H9 (cell line): Measurements from ENCODE around the gene IGF2R. TPM values are rescaled to one million over a fixed set of nuclear protein-coding genes. Genes with fewer than 3 reads are reported as not detected.

Source experiments
- DNase-seq: peaks from one replicate; pipeline ENCODE4 v3.0.0-alpha.2; 2017
- H2AFZ ChIP-seq: one replicate; pipeline ENCODE4 v1.6.1; 2013; ENCODE audit warnings: mild to moderate bottlenecking, low read length, control low read depth, moderate library complexity
- H2AK5ac ChIP-seq: 2 replicates; pipeline ENCODE4 v1.6.1; 2013; ENCODE audit warnings: low read length, control low read depth, mixed read lengths; ENCODE audit not compliant: insufficient read length
- H2BK120ac ChIP-seq: one replicate; pipeline ENCODE4 v1.6.1; 2013; ENCODE audit warnings: low read depth, mild to moderate bottlenecking, low read length, control low read depth, inconsistent platforms; ENCODE audit not compliant: poor library complexity, severe bottlenecking
- H2BK12ac ChIP-seq: 2 replicates; pipeline ENCODE4 v1.6.1; 2013; ENCODE audit warnings: low read length, control low read depth, mixed read lengths, low read depth; ENCODE audit not compliant: insufficient read length
- H2BK15ac ChIP-seq: 2 replicates; pipeline ENCODE4 v1.6.1; 2013; ENCODE audit warnings: low read depth, low read length, control low read depth
- H2BK20ac ChIP-seq: one replicate; pipeline ENCODE4 v1.6.1; 2013; ENCODE audit warnings: low read depth, mild to moderate bottlenecking, low read length, control low read depth, inconsistent platforms; ENCODE audit not compliant: poor library complexity, severe bottlenecking
- H2BK5ac ChIP-seq: 2 replicates; pipeline ENCODE4 v1.6.1; 2013; ENCODE audit warnings: low read length, control low read depth, mixed read lengths; ENCODE audit not compliant: insufficient read length
- H3K14ac ChIP-seq: 2 replicates; pipeline ENCODE4 v1.6.1; 2013; ENCODE audit warnings: low read length, control low read depth; ENCODE audit not compliant: insufficient read depth
- H3K18ac ChIP-seq: 2 replicates; pipeline ENCODE4 v1.6.1; 2013; ENCODE audit warnings: low read depth, mild to moderate bottlenecking, mixed read lengths, low read length, control low read depth; ENCODE audit not compliant: insufficient read length
- H3K23ac ChIP-seq: 2 replicates; pipeline ENCODE4 v1.6.1; 2013; ENCODE audit warnings: low read length, control low read depth, mixed read lengths, low read depth; ENCODE audit not compliant: insufficient read length
- H3K23me2 ChIP-seq: 2 replicates; pipeline ENCODE4 v1.6.1; 2013; ENCODE audit warnings: low read depth, mild to moderate bottlenecking, mixed read lengths, low read length, control low read depth; ENCODE audit not compliant: insufficient read length, poor library complexity, severe bottlenecking
- H3K27ac ChIP-seq: 2 replicates; pipeline ENCODE4 v1.5.1; 2013; ENCODE audit warnings: low read length, control low read depth, mixed read lengths, low read depth; ENCODE audit not compliant: insufficient read length
- H3K27me3 ChIP-seq: 2 replicates; pipeline ENCODE4 v1.6.1; 2013; ENCODE audit warnings: low read length, control low read depth, inconsistent platforms; ENCODE audit not compliant: insufficient read depth
- H3K4ac ChIP-seq: 2 replicates; pipeline ENCODE4 v1.6.1; 2013; ENCODE audit warnings: low read depth, mild to moderate bottlenecking, control low read depth, inconsistent platforms, low read length, moderate library complexity
- H3K4me1 ChIP-seq: 2 replicates; pipeline ENCODE4 v1.6.1; 2013; ENCODE audit warnings: low read length, control low read depth, inconsistent platforms; ENCODE audit not compliant: insufficient read depth
- H3K4me2 ChIP-seq: 2 replicates; pipeline ENCODE4 v1.6.1; 2013; ENCODE audit warnings: low read length, control low read depth, mixed read lengths; ENCODE audit not compliant: insufficient read length, insufficient read depth
- H3K56ac ChIP-seq: 2 replicates; pipeline ENCODE4 v1.6.1; 2013; ENCODE audit warnings: low read depth, mild to moderate bottlenecking, mixed read lengths, low read length, control low read depth; ENCODE audit not compliant: insufficient read length
- H3K79me1 ChIP-seq: 2 replicates; pipeline ENCODE4 v1.6.1; 2013; ENCODE audit warnings: low read depth, mild to moderate bottlenecking, moderate library complexity, low read length, control low read depth, inconsistent platforms; ENCODE audit not compliant: insufficient read depth, poor library complexity, severe bottlenecking
- H3K79me2 ChIP-seq: 2 replicates; pipeline ENCODE4 v1.6.1; 2013; ENCODE audit warnings: low read length, control low read depth, inconsistent platforms; ENCODE audit not compliant: insufficient read depth
- H3K9ac ChIP-seq: 2 replicates; pipeline ENCODE4 v1.6.1; 2013; ENCODE audit warnings: low read length, control low read depth, mixed read lengths; ENCODE audit not compliant: insufficient read length; ENCODE audit errors: extremely low read depth
- H3K9me3 ChIP-seq: one replicate; pipeline ENCODE4 v1.6.1; 2013; ENCODE audit warnings: low read depth, low read length, inconsistent platforms; ENCODE audit not compliant: control insufficient read depth
- H3T11ph ChIP-seq: one replicate; pipeline ENCODE4 v1.6.1; 2013; ENCODE audit warnings: mild to moderate bottlenecking, low read length, control low read depth, inconsistent platforms
- H4K20me1 ChIP-seq: one replicate; pipeline ENCODE4 v1.6.1; 2013; ENCODE audit not compliant: control insufficient read depth, insufficient read length, insufficient read depth
- H4K5ac ChIP-seq: 2 replicates; pipeline ENCODE4 v1.6.1; 2013; ENCODE audit warnings: low read depth, mild to moderate bottlenecking, mixed read lengths, low read length, control low read depth; ENCODE audit not compliant: insufficient read length
- H4K8ac ChIP-seq: replicated peaks from 2 replicates; pipeline ENCODE4 v1.6.1; 2013; ENCODE audit warnings: low read length, control low read depth, mixed read lengths, low read depth; ENCODE audit not compliant: insufficient read length
- H4K91ac ChIP-seq: 2 replicates; pipeline ENCODE4 v1.6.1; 2013; ENCODE audit warnings: low read depth, mild to moderate bottlenecking, moderate library complexity, mixed read lengths, low read length, control low read depth; ENCODE audit not compliant: insufficient read length
- H3K27ac Mint-ChIP-seq, 3 experiments: 2 replicates in 2 of 3; 3 replicates in 1 of 3; pipeline ENCODE4 v1.8.0; 2020 to 2021; ENCODE audit warnings: mixed read lengths in 3 of 3, mild to moderate bottlenecking in 1 of 3, moderate library complexity in 1 of 3
- H3K27me3 Mint-ChIP-seq: 2 replicates; pipeline ENCODE4 v1.8.0; 2021; ENCODE audit warnings: low read depth, mild to moderate bottlenecking, moderate library complexity, mixed read lengths
- H3K36me3 Mint-ChIP-seq, 3 experiments: 2 replicates in 2 of 3; 3 replicates in 1 of 3; pipeline ENCODE4 v1.8.0; 2020 to 2021; ENCODE audit warnings: low read depth in 3 of 3, mixed read lengths in 3 of 3; ENCODE audit not compliant: insufficient read depth in 1 of 3
- H3K4me1 Mint-ChIP-seq, 2 experiments: 2 replicates each; pipeline ENCODE4 v1.8.0; 2020; ENCODE audit warnings: mixed read lengths in 2 of 2
- H3K4me3 Mint-ChIP-seq, 2 experiments: 2 replicates in 1 of 2; 3 replicates in 1 of 2; pipeline ENCODE4 v1.8.0; 2020 to 2021; ENCODE audit warnings: mild to moderate bottlenecking in 2 of 2, mixed read lengths in 2 of 2, moderate library complexity in 1 of 2
- H3K9me3 Mint-ChIP-seq, 2 experiments: 2 replicates in 1 of 2; 3 replicates in 1 of 2; pipeline ENCODE4 v1.8.0; 2020; ENCODE audit warnings: mild to moderate bottlenecking in 2 of 2, mixed read lengths in 2 of 2, moderate library complexity in 1 of 2
- CTCF ChIP-seq: fragments of 200-600 bp; sonication (generic); conservative IDR thresholded peaks from 3 replicates; pipeline ENCODE4 v1.8.0; 2021; ENCODE audit warnings: antibody characterized with exemption, mild to moderate bottlenecking
- WGBS: extraction: QIAGEN DNeasy Blood & Tissue Kit; methylation state at CpG from one replicate; pipeline ENCODE4 v1.1.7; 2013; ENCODE audit warnings: missing lambda C conversion rate, low lambda C conversion rate, mixed read lengths; ENCODE audit not compliant: insufficient read length; ENCODE audit errors: extremely low coverage; 5-methylcytosine and 5-hydroxymethylcytosine counted together
- total RNA-seq: library from RNA; stranded (reverse); gene quantifications from 2 replicates; pipeline ENCODE4 v1.2.1, GENCODE V29; 2021

The IGF2R gene
- total RNA-seq, 1 experiment from 2014 or later, result 66.7 TPM

DNA sequence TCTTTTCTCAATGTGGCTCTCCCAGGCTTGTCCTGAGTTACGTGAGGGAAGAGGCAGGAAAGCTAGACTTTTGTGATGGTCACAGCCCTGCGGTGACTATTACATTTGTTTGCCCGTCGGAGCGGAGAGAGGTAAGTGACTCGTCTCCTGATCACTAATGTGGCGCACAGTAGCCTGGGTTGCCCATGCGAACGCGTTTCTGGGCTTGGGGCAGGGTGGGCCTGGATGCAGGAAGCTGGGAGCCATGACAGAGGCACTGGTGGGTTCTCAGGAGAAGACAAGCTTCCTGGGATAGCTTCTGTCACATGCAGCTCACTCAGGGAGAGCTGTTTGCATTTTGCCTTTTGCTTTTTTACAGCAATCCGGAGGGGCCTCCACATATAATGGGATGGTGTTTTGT is 60.6 kb downstream of the IGF2R start:
- H3K9ac ChIP-seq, result no peak overlapping the region
- no peak overlapping the region for H2BK120ac ChIP-seq
- H2BK15ac ChIP-seq, result no peak overlapping the region
- no peak overlapping the region for H2AFZ ChIP-seq
- peaks cover 37 to 80% (median 76%) of the 10 kb centered on the region in 3 experiments; a peak in 6 of 7 replicates for H3K36me3 Mint-ChIP-seq
- WGBS, result no CpG with 5 or more reads among the region's 11 CpGs
- no peak overlapping the region for H4K5ac ChIP-seq
- no peaks in the 10 kb centered on the region for H3K9me3 Mint-ChIP-seq
- H3K4me1 ChIP-seq, result no peaks in the 10 kb centered on the region
- no peak overlapping the region for H2BK20ac ChIP-seq
- no peak overlapping the region for H4K8ac ChIP-seq
- no peak overlapping the region for H3K56ac ChIP-seq
- no peak overlapping the region for H3K27ac ChIP-seq
- no peaks in the 10 kb centered on the region for H3K9me3 ChIP-seq
- H3K4me2 ChIP-seq, result no peak overlapping the region
- no peak for DNase-seq
- H3K23ac ChIP-seq, result no peak overlapping the region
- H3K4me3 Mint-ChIP-seq, result no peak overlapping the region
- H2BK12ac ChIP-seq, result no peak overlapping the region
- no peaks in the 10 kb centered on the region for H4K20me1 ChIP-seq
- H3K27me3 Mint-ChIP-seq, result no peaks in the 10 kb centered on the region
- no peak overlapping the region for H2BK5ac ChIP-seq
- H2AK5ac ChIP-seq, result no peak overlapping the region
- H3T11ph ChIP-seq, result no peak overlapping the region
- H3K27ac Mint-ChIP-seq, result peak overlapping the region in 2 of 3 experiments; percentile 16 to 86; a peak in 2 of 7 replicates
- H3K79me1 ChIP-seq, result no peaks in the 10 kb centered on the region
- no peak overlapping the region for H3K18ac ChIP-seq
- no peak overlapping the region for H4K91ac ChIP-seq
- H3K4me1 Mint-ChIP-seq, result peaks cover 0 to 8% of the 10 kb centered on the region in 2 experiments; a peak in 2 of 4 replicates
- no peak for TF ChIP-seq CTCF
- H3K23me2 ChIP-seq, result no peaks in the 10 kb centered on the region
- H3K14ac ChIP-seq, result no peak overlapping the region
- H3K79me2 ChIP-seq, result no peaks in the 10 kb centered on the region
- H3K4ac ChIP-seq, result no peak overlapping the region
- H3K27me3 ChIP-seq, result no peaks in the 10 kb centered on the region
